Measurements from ENCODE around the gene FGF7. TPM values are rescaled to one million over a fixed set of nuclear protein-coding genes. Genes with fewer than 3 reads are reported as not detected.

Gene FGF7
- total and polyA plus RNA-seq, 10 of the 15 experiments (the other 5 are each of a cell fraction or from before 2014, with no cell fraction given): 0.08 TPM; not detected in 9

DNA sequence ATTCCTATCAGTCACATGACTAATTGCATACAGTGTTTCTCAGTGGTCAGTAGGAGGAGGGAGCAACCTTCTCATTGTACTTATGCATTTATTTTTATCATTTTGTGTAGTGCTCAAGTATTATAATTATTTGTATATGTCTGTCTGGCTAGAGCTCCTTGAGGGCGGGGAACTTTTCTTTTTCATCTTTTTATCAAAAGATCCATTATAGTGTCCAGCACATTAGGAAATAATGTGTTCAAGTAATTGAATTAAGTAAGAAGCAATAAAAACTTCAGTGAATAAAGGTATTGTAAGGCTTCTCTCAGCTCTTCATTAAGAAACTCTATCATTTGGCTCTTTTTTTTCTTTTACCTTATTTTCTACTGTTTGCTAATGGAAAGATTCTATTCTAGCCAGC, 18.8 kb downstream of the FGF7 start:
- Histone ChIP-seq H3K4me3 (no peak overlapping the region), H3K9me3 (replicated peaks; ENCODE audit: control insufficient read depth, insufficient read depth, low read length) (no peaks in the 10 kb centered on the region), H3K4me2 (ENCODE audit: control insufficient read depth, insufficient read depth) (no peak overlapping the region), H3K27me3 (replicated peaks in 1 of 2; ENCODE audit: control insufficient read depth in 2 of 2, insufficient read depth in 2 of 2, low read length in 1 of 2) (no peaks in the 10 kb centered on the region), H3K4me1 (ENCODE audit: control insufficient read depth, insufficient read depth, low read length) (peaks cover 4% of the 10 kb centered on the region; the same call in 1 of the 2 replicates), H3K79me2 (ENCODE audit: control insufficient read depth, insufficient read depth, low read length) (no peaks in the 10 kb centered on the region), H3K27ac (ENCODE audit: control insufficient read depth, insufficient read depth) (no peak overlapping the region), H3K36me3 (ENCODE audit: control insufficient read depth in 2 of 2, insufficient read depth in 2 of 2, low read length in 1 of 2) (no peaks in the 10 kb centered on the region), H4K20me1 (ENCODE audit: control insufficient read depth, insufficient read depth) (no peaks in the 10 kb centered on the region), H2AFZ (ENCODE audit: control insufficient read depth, low read depth, low read length) (no peak overlapping the region), H3K9ac (ENCODE audit: control insufficient read depth, insufficient read depth, low read length) (no peak overlapping the region)
- in situ Hi-C loops (cut with MboI): no loop called here
- SMC1A ChIA-PET (ENCODE audit: uncharacterized antibody, unreplicated experiment): no interaction called here
- TF ChIP-seq TCF3 (IDR thresholded peaks at IDR 0.05; ENCODE audit: borderline replicate concordance, insufficient read depth, low read depth, low read length): no peak
- no peak for TF ChIP-seq YBX1 (IDR thresholded peaks at IDR 0.05)
- no peak for TF ChIP-seq SMC3 (IDR thresholded peaks at IDR 0.05; ENCODE audit: borderline replicate concordance, low read length)
- no peak for TF ChIP-seq NKRF (conservative IDR thresholded peaks at IDR 0.05)
- no peak for TF ChIP-seq CBX3 (IDR thresholded peaks at IDR 0.05; ENCODE audit: borderline replicate concordance, low read depth)
- TF ChIP-seq, protein P1, sequence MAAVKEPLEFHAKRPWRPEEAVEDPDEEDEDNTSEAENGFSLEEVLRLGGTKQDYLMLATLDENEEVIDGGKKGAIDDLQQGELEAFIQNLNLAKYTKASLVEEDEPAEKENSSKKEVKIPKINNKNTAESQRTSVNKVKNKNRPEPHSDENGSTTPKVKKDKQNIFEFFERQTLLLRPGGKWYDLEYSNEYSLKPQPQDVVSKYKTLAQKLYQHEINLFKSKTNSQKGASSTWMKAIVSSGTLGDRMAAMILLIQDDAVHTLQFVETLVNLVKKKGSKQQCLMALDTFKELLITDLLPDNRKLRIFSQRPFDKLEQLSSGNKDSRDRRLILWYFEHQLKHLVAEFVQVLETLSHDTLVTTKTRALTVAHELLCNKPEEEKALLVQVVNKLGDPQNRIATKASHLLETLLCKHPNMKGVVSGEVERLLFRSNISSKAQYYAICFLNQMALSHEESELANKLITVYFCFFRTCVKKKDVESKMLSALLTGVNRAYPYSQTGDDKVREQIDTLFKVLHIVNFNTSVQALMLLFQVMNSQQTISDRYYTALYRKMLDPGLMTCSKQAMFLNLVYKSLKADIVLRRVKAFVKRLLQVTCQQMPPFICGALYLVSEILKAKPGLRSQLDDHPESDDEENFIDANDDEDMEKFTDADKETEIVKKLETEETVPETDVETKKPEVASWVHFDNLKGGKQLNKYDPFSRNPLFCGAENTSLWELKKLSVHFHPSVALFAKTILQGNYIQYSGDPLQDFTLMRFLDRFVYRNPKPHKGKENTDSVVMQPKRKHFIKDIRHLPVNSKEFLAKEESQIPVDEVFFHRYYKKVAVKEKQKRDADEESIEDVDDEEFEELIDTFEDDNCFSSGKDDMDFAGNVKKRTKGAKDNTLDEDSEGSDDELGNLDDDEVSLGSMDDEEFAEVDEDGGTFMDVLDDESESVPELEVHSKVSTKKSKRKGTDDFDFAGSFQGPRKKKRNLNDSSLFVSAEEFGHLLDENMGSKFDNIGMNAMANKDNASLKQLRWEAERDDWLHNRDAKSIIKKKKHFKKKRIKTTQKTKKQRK (IDR thresholded peaks at IDR 0.05; ENCODE audit: low read depth, low read length): no peak
- no peak for TF ChIP-seq LARP7 (IDR thresholded peaks at IDR 0.05)
- TF ChIP-seq, protein P2, sequence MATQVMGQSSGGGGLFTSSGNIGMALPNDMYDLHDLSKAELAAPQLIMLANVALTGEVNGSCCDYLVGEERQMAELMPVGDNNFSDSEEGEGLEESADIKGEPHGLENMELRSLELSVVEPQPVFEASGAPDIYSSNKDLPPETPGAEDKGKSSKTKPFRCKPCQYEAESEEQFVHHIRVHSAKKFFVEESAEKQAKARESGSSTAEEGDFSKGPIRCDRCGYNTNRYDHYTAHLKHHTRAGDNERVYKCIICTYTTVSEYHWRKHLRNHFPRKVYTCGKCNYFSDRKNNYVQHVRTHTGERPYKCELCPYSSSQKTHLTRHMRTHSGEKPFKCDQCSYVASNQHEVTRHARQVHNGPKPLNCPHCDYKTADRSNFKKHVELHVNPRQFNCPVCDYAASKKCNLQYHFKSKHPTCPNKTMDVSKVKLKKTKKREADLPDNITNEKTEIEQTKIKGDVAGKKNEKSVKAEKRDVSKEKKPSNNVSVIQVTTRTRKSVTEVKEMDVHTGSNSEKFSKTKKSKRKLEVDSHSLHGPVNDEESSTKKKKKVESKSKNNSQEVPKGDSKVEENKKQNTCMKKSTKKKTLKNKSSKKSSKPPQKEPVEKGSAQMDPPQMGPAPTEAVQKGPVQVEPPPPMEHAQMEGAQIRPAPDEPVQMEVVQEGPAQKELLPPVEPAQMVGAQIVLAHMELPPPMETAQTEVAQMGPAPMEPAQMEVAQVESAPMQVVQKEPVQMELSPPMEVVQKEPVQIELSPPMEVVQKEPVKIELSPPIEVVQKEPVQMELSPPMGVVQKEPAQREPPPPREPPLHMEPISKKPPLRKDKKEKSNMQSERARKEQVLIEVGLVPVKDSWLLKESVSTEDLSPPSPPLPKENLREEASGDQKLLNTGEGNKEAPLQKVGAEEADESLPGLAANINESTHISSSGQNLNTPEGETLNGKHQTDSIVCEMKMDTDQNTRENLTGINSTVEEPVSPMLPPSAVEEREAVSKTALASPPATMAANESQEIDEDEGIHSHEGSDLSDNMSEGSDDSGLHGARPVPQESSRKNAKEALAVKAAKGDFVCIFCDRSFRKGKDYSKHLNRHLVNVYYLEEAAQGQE (IDR thresholded peaks at IDR 0.05; ENCODE audit: low read depth, low read length): no peak
- no peak for TF ChIP-seq ZNF207 (IDR thresholded peaks at IDR 0.05; ENCODE audit: borderline replicate concordance)
- POLR2A ChIA-PET: no interaction called here
- CTCF ChIA-PET: no interaction called here
- DNase-seq (ENCODE audit: low read depth, low spot score): no peak
- 92% methylated on average over 1 of the region's 1 CpG for WGBS (ENCODE audit: insufficient coverage, insufficient replicate concordance, low lambda C conversion rate, missing lambda C conversion rate)
- RAD21 ChIA-PET (ENCODE audit: unreplicated experiment): no interaction called here
- intact Hi-C loops (cut with micrococcal nuclease; ENCODE audit: unreplicated experiment): no loop called here
- FAIRE-seq: no peak
- no TSS peak for BruUV-seq (replicated peaks)
- no peak for ATAC-seq
